Keratinocyte (primary cell): ENCODE results near the gene CFAP300.

Experiments
- EZH2 ChIP-seq: IDR thresholded peaks from one replicate; pipeline ENCODE4 v1.6.1; 2012; ENCODE audit warnings: inconsistent platforms, mild to moderate bottlenecking, low read length, moderate library complexity
- TF ChIP-seq, protein P1 (sequence below), 3 experiments: IDR thresholded peaks in 1 of 3; conservative IDR thresholded peaks in 1 of 3; optimal IDR thresholded peaks in 1 of 3; 2 replicates in 2 of 3; 3 replicates in 1 of 3; pipeline versions ENCODE3 to v1.5.1; 2011; ENCODE audit warnings: low read length in 3 of 3, mild to moderate bottlenecking in 3 of 3, moderate library complexity in 2 of 3, control low read depth in 1 of 3, inconsistent platforms in 1 of 3; ENCODE audit not compliant: insufficient read depth in 2 of 3; ENCODE audit errors: extremely low read depth in 1 of 3

- TF ChIP-seq, protein P1, sequence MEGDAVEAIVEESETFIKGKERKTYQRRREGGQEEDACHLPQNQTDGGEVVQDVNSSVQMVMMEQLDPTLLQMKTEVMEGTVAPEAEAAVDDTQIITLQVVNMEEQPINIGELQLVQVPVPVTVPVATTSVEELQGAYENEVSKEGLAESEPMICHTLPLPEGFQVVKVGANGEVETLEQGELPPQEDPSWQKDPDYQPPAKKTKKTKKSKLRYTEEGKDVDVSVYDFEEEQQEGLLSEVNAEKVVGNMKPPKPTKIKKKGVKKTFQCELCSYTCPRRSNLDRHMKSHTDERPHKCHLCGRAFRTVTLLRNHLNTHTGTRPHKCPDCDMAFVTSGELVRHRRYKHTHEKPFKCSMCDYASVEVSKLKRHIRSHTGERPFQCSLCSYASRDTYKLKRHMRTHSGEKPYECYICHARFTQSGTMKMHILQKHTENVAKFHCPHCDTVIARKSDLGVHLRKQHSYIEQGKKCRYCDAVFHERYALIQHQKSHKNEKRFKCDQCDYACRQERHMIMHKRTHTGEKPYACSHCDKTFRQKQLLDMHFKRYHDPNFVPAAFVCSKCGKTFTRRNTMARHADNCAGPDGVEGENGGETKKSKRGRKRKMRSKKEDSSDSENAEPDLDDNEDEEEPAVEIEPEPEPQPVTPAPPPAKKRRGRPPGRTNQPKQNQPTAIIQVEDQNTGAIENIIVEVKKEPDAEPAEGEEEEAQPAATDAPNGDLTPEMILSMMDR (optimal IDR thresholded peaks at IDR 0.05 in 1 of 3, IDR thresholded peaks at IDR 0.05 in 1 of 3, conservative IDR thresholded peaks at IDR 0.05 in 1 of 3; ENCODE audit: extremely low read depth in 1 of 3, insufficient read depth in 2 of 3, low read length in 3 of 3) = no peak
- TF ChIP-seq EZH2 = no peak
These were observed 49.9 kb downstream of the CFAP300 start for GRCh38 chr11:102097186-102097585.
